ENCODE data around the gene COL6A1. TPM values are rescaled to one million over a fixed set of nuclear protein-coding genes. Genes with fewer than 3 reads are reported as not detected.

Gene COL6A1
- total RNA-seq, 4 donors from 2014 or later: 25.0 to 242 (median 54.9) TPM

DNA sequence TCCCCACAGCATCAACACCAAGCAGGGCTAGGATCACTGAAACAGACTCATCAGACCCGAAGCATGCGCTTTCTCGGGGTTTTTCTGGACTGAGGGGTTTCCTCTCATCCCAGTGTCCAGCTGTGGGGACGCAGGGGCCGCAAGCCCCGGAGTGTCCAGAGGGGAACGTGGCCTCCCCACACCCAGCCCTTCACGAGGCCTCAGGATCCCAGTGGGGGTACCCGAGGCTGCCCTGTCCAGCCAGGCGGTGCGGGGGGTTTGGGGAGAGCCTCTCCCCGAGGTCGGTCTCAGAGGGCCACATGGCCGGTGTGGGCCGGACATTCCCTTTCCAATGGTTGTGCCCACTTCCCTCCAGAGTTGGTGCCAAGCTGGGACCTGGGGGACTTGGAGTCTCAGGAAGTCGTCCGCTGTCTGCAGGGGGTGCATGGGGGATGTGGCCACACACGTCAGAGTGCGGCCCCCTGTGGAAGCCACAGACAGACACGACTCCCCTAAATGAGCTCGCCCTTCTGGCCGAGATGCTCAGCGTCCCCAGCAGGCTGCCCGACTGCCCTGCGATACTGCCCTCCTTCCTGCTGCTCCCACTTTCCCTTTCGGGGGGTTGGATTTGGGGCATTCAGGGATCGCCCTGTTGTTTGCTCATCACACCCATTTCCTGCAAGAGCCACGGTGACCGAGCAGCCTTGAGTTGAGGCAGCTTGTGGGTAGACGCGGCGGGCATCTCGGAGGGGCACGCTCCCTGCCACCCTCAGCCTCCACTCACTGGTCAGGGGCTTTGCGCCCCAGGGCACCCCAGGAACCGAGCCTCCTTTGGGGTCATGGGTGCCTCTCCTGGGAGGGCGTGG is 4.1 kb downstream of the COL6A1 start:
- Histone ChIP-seq H3K27me3 (peaks cover 0 to 19% (median 0%) of the 10 kb centered on the region in 4 donors), H3K36me3 (peaks cover 0 to 43% (median 12%) of the 10 kb centered on the region in 3 donors), H3K27ac (peak overlapping the region; percentile 56 to 89 (median 75)), H3K4me1 (peaks cover 0 to 65% (median 16%) of the 10 kb centered on the region in 3 donors), H3K9me3 (no peaks in the 10 kb centered on the region), H3K4me3 (peak overlapping the region in 1 of 4 donors; percentile 30)
- 75 to 80% methylated on average over 4 to 16 of the region's 37 CpGs for whole genome bisulfite sequencing, 2 donors
- TF ChIP-seq, protein P1, sequence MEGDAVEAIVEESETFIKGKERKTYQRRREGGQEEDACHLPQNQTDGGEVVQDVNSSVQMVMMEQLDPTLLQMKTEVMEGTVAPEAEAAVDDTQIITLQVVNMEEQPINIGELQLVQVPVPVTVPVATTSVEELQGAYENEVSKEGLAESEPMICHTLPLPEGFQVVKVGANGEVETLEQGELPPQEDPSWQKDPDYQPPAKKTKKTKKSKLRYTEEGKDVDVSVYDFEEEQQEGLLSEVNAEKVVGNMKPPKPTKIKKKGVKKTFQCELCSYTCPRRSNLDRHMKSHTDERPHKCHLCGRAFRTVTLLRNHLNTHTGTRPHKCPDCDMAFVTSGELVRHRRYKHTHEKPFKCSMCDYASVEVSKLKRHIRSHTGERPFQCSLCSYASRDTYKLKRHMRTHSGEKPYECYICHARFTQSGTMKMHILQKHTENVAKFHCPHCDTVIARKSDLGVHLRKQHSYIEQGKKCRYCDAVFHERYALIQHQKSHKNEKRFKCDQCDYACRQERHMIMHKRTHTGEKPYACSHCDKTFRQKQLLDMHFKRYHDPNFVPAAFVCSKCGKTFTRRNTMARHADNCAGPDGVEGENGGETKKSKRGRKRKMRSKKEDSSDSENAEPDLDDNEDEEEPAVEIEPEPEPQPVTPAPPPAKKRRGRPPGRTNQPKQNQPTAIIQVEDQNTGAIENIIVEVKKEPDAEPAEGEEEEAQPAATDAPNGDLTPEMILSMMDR (IDR thresholded peaks at IDR 0.05): no peak
- no peak for TF ChIP-seq POLR2A (IDR thresholded peaks at IDR 0.05)
- intact Hi-C loops (cut with DNase I): no loop called here
- DNase-seq: no peak

DNA sequence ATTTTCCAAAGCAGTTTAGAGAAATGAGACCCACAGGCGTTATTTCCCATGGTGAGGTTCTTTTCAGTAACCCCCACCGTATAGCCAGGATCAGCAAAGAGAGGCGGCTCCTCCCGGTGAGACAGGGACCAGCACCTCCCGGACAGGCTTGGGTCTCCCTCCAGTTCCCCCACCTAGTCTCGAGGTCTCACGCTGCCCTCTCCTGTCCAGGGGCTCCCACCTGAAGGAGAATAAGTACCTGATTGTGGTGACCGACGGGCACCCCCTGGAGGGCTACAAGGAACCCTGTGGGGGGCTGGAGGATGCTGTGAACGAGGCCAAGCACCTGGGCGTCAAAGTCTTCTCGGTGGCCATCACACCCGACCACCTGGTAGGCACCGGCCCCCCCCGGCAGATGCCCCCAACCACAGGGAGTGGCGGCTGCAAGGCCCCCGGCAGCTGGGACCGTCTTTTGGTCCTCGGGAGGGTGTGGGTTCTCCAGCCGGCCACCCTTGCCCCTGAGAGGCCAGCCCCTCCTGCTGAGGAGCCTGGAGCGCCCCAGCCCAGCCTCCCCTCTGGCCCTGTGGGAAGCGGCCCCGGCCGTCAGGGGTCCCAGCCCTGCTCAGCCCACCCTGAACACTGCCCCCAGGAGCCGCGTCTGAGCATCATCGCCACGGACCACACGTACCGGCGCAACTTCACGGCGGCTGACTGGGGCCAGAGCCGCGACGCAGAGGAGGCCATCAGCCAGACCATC is 4.9 kb downstream of the COL6A1 start:
- no peaks in the 10 kb centered on the region for H3K9me3 ChIP-seq
- H3K36me3 ChIP-seq: peaks cover 0 to 49% (median 12%) of the 10 kb centered on the region in 3 donors
- 89 to 90% methylated on average over 4 to 9 of the region's 36 CpGs for WGBS, 2 donors
- intact Hi-C loops (cut with DNase I): no loop called here
- peak overlapping the region in 3 of 4 donors; percentile 74 to 89 (median 76) for H3K27ac ChIP-seq
- no peak overlapping the region for H3K4me3 ChIP-seq
- peaks cover 0 to 60% (median 16%) of the 10 kb centered on the region in 3 donors for H3K4me1 ChIP-seq
- DNase-seq: no peak
- TF ChIP-seq, protein P1 (IDR thresholded peaks at IDR 0.05): no peak
- TF ChIP-seq POLR2A (IDR thresholded peaks at IDR 0.05): no peak
- peaks cover 0 to 19% (median 0%) of the 10 kb centered on the region in 4 donors for H3K27me3 ChIP-seq

DNA sequence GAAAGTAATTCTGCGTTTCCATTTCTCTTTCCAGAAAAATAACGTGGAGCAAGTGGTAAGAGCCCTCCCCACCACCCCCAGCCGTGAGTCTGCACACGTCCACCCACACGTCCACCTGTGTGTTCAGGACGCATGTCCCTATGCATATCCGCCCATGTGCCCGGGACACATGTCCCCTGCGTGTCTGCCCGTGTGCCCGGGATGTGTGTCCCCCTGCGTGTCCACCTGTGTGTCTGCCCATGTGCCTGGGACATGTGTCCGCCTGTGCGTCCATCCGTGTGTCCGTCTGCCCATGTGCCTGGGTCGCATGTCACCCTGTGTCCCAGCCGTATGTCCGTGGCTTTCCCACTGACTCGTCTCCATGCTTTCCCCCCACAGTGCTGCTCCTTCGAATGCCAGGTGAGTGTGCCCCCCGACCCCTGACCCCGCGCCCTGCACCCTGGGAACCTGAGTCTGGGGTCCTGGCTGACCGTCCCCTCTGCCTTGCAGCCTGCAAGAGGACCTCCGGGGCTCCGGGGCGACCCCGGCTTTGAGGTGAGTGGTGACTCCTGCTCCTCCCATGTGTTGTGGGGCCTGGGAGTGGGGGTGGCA is 5.6 kb downstream of the COL6A1 start:
- Histone ChIP-seq H3K4me3 (no peak overlapping the region), H3K27ac (peak overlapping the region in 3 of 4 donors; percentile 74 to 89 (median 76)), H3K9me3 (no peaks in the 10 kb centered on the region), H3K36me3 (peaks cover 0 to 49% (median 12%) of the 10 kb centered on the region in 3 donors), H3K4me1 (peaks cover 0 to 60% (median 16%) of the 10 kb centered on the region in 3 donors), H3K27me3 (peaks cover 0 to 12% (median 0%) of the 10 kb centered on the region in 4 donors)
- no peak for DNase-seq
- intact Hi-C loops (cut with DNase I): no loop called here
- TF ChIP-seq, protein P1 (IDR thresholded peaks at IDR 0.05): no peak
- TF ChIP-seq POLR2A (IDR thresholded peaks at IDR 0.05): no peak
- WGBS, 2 donors: 78 to 86% methylated on average over 19 to 25 of the region's 29 CpGs

DNA sequence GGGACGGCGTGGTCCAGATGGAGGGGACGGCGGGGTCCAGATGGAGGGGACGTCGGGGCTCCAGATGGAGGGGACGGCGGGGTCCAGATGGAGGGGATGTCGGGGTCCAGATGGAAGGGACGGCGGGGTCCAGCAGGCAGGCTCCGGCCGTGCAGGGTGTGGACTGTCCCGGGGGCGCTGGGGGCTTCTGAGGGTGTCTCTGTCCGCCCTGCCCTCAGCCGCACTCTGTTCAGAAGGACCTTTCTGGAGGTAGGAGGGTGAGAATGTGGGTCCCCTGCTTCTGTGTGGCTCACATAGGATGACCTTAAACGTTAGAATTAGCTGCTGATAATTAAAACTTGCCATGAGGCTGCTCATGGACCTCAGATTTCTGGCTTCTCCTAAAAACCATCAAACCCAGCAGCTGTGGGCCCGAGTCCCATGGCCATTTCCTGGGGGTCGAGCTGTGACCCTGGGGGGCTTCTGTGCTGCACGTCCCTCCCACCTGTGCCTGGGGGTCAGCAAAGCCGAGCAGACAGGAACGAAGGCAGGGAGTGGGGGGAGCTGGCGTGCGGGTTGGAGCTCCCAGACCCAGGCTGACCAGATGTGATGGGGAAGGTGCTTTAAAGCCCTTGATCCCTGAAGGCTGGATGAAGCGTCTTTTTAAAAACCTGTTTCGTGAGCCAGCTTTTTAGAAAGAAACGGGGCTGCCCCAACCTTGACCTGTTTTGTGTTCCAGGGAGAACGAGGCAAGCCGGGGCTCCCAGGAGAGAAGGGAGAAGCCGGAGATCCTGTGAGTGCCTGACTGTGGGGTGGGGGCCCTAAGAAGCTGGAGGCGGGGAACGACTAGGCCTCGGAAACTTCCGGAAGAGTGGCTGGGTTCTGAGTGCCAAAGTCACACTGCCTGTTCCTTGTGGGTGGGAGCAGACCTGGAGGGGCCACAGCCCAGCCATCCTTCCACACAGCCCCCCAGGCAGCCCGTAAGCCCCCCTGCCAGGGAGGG is 7.1 kb downstream of the COL6A1 start:
- TF ChIP-seq POLR2A (IDR thresholded peaks at IDR 0.05): no peak
- TF ChIP-seq, protein P1 (IDR thresholded peaks at IDR 0.05): no peak
- 65 to 81% methylated on average over 18 to 28 of the region's 36 CpGs for WGBS, 2 donors
- H3K36me3 ChIP-seq: peaks cover 0 to 49% (median 12%) of the 10 kb centered on the region in 3 donors
- no peak overlapping the region for H3K4me3 ChIP-seq
- no peaks in the 10 kb centered on the region for H3K27me3 ChIP-seq
- H3K27ac ChIP-seq: peak overlapping the region in 3 of 4 donors; percentile 49 to 79 (median 58)
- no peaks in the 10 kb centered on the region for H3K9me3 ChIP-seq
- no peak for DNase-seq
- intact Hi-C loops (cut with DNase I): no loop called here
- H3K4me1 ChIP-seq: peaks cover 0 to 60% (median 17%) of the 10 kb centered on the region in 3 donors
